T follicular helper cell (primary cell): ENCODE measurements around the gene DIP2C.
"Not testable (repeated sequence)": the region's sequence is repeated elsewhere in the genome, so short reads cannot be mapped to it uniquely, and the experiment has no call there.

Experiments used
- DNase-seq: peaks from one replicate; pipeline ENCODE4 v3.0.0-alpha.2; 2020; ENCODE audit warnings: low read depth

Gene DIP2C

DNA sequence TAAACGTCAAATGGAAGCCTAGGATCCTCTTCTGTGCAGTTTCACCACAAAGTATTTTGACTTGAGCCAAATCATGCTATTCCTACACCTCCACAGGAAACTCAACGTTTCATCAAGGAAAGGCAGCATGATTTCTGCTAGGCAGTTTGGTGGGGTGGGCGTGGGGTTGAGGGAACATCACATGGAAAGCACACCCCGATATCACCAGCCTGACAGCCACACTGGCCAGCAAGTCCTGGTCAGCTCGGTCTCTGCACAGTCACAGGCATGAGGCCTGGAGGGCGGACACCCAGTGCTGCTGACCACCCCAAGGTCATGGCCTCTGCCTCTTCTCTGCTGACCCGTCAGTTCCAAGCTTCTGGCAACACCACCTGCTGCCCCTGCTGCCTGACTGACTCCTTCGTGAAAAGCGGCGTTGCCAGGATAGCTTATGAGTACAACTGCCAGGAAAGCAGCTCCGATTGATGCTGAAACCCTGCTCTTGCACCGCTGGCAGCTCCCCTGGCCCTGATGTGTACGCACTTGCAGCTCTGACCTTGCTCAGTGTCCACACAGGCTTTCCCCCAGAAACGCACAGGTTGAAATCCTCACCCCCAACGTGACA, 171.5 kb downstream of the DIP2C start:
- no peak for DNase-seq

DNA sequence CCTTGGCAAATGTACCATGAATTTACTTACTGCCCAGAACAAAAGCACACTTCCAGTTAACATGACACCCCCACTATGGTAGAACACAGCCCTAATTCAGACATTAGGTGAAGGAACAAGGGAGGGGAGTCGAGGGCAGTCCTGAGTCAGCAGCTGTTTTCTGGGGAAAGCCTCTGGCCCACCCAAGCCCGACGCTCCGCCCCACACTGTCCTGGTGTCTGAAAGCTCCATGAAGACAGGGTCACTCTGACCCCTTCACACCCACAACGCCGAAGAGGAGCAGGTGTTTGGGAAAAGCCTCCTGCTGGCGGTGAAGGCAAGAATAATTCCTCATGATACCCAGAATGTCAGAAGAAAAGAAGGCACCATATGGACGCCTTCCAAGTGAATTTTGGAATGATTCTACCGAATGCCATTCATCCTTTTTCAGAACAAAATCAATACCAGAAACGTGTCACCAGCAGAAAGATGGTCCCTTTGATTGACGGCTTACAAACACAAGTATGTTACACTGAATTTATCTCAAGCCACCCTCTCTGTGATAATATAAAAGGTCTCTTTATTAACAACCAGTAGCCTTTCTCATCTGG, 172.1 kb downstream of the DIP2C start:
- no peak for DNase-seq

DNA sequence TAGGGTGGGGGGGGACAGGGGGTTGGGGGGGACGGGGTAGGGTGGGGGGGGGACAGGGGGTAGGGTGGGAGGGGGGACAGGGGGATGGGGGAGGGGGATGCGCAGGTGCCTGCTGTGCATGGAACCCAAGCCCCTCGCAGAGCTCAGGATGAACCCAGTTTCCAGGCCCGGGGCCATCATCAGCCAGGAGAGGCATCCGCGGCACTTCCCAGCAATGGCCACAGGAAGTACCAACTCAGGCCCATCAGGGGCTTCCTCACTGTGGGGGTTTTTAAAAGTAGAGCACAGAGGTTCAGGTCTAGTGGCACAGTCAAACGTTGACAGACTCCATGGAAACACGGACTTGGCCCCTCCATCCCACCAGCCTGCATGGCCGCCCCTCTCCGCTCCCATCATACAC, 172.7 kb downstream of the DIP2C start:
- DNase-seq, result no peak

DNA sequence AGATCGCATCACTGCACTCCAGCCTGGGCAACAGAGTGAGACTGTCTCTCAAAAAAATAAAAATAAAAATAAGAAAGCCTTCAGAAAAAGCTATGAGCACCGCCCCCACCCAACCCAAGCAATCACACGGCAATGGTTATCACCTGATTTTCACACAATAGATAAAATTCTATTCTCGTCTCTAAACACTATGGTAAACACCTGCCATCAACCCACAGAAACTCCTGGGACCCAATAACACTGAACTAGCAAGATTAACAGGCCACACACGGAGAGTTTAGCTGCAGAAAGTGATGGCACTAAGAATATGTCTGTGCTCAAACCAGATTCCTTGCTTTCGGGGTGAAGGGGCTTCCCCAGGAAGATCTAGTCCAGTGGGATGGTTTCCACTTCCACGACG, 173.8 kb downstream of the DIP2C start:
- no peak for DNase-seq

DNA sequence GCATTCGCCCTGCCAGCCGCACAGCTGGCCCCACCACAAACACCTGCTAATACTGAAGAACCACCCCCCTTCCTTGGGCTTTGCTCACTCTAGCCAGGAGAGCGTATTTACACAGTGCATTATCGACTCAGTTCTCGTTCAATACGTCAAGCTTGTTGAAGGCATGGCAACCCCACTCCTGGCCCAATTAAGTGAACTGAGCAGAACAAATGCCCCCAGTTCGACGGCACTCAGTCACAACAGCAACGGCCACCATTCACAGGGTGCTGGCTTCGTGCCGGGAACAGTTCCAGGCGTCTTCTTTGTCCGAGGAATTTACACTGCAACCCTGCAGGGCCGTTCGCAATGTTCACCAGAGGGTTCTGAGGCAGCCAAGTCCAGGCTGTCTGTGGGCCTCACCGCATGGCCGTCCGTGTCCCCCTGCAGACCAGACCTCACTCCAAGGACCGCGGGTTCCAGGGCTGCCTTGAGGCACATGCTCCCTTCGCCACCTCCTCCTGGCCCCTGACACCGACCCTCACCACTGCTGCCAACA, 175.3 kb downstream of the DIP2C start:
- no peak for DNase-seq

DNA sequence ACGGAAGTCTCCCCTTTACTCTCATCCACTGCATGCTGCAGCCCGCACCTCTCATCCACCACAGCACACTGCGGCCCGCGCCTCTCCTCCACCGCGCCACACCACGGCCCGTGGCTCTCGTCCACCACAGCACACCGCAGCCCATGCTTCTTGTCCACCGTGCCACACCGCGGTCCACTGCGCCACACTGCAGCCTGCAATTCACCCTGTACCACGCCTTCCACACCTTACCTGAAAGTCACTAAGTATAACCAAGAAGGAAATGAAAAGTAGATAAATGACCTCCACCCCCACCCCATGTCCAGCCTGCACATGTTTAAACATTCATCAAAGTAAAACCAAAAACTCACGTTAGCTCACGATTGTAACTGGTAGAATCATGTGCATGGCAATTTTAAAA, 176.1 kb downstream of the DIP2C start:
- DNase-seq, result no peak

DNA sequence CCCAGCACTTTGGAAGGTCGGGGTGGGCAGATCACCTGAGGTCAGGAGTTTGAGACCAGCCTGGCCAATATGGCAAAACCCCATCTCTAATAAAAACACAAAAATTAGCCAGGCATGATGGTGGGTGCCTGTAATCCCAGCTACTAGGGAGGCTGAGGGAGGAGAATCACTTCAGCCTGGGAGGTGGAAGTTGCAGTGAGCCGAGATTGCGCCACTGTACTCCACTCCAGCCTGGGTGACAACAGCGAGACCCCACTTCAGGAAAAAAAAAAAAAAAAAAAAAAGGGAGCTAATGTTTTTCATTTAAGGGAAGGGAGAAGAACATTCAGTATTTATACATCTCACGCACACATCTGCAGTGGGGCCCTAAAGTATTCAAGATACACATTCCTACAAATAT, 176.8 kb downstream of the DIP2C start:
- not testable (repeated sequence) for DNase-seq

DNA sequence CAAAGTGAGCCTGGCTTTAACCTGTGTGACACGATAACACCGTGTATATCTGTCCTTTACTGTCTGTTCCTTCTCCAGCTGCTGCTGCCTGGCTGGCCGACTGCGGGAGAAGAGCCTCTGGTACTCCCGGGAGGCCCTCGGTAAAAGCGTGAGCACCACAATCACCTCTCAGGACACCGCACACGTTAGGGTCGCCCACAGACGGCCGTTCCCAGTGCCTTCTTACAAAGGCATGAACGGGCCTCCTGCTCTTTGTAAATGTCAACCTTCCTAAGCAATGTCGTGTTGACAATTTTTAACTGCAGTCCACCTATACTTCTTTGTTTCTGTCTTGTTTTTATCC, 177.6 kb downstream of the DIP2C start:
- no peak for DNase-seq

DNA sequence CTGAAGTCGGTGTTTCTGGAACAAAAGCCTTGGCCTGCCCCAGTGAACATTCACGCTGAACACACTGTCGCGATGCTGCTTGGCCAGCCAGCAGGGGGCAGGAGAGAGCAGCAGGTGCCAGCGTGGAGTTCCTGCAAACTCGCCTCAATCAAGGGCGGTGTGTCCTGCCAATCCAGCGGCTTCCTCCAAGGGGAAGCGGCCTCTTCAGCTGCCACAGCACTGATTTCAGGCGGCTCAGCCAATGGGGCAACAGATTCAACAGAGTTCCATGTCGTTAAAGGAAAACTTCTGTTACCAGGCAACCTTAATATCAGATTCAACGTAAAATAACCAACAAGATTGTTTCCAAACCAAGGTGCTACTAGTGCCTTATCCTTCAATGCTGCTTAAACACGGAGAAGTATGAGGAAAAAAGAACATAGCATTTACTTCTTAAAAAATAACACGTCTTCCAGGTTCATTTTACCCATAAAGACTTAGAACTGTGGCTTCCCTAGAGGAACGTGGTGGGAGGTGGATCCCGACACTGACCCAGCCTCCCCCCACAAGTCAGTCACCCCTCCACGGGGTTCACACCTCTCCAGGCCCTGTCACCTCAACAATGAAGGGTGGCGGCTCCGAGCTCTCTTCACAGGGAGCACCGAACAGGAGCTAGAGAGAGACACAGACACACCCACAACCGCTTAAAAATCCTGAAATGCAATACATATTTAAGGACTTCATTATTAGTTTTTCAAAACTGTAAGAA, 178.2 kb downstream of the DIP2C start:
- DNase-seq, result peak; percentile 60

DNA sequence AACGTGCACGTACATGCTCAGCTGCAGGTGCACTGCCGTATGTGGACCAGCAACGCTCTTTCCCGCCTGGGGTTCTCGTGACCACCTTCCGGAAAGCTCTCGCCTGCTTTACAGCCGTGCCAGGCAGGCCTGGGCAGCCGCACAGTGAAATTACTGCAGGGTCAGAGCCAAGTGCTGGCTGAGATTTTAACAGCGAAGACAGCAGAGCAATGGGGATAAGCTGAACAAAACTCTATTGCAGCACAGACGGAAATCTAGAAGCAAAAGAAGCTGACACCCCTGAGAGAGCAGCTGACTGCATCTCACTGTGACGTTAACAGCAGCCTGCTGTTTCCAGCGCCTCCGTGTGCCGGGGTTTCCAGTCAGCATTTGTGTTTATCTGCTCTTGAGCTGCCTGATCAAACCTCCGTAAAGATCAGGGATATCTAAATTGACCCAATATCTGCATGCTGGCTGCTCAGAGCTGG, 179.0 kb downstream of the DIP2C start:
- DNase-seq, result no peak

DNA sequence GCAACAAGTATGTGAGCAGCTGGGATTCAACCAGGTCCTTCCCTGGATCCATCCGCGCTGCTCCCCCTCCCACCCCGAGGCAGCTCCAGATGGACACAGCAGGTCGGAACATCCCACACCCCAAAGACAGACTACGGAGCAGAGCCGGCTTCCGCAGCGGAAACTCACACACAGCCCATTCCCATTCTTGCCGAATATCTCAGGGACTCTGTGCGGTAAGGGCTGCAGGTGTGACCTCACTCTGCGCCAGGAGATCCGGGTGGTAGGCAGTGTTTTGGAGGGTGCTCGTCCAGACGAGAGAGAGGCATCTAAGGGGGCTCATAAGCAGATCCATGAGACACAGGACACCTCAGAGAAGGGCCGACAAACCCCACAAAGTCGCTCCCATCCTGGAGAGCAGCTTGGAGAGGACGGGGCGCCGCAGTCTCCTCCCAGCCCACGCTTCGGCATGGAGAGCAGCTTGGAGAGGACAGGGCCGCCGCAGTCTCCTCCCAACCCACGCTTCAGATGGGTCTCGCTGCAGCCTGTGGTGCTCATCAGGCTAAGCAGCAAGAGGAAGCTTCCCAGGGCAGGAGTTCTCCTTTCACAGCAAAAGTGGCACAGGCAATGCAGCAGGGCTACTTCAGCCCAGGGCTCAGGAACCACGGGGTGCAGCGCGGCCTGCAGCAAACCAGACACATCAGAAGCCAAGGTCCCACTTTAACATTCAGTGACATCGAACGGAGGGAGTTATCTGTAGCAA, 179.9 kb downstream of the DIP2C start:
- DNase-seq, result no peak

DNA sequence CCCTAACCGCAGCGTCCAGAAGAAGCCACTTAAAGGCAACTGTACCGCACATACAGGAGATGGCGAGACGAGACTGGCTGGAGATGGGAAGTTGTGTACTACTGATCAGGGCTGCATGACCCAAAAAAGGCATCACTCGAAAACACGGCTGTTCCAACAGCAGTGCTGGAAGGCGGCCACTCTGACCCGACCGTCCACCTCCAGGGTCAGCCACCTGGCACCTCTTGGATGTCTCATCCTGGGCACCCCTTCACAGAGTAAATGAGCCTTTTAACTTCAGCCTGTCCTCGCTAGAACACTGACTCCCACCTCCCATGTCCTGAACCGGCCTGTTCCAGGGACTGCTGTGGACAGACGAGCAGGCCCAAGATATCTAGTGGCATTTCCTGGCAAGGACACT, 180.7 kb downstream of the DIP2C start:
- DNase-seq, result no peak

DNA sequence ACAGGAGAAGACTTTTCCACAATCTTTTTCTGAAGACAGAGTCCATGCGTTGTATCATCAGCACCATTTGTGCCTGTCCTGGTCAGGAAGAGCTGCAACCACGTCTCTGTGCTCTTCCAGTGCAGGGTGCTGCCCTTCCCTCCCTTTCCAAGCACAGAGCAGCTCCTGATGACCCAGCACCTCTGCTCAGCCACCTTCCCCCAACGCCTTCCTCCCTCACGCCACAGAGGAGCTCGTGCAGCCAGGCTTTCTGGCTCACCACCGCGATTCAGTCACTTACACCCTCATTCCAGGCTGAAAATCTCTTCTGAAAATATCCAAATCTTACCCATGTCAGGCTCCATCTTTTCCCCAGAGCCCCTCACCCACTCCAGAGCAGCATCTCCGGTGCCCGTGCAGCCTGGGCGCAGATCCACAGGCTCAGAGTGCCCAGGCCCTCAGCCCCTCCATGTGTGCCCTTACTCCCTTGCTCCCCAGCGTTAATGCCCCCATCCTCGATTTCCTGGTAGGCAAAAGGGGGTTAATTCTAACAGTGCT, 181.5 kb downstream of the DIP2C start:
- no peak for DNase-seq

DNA sequence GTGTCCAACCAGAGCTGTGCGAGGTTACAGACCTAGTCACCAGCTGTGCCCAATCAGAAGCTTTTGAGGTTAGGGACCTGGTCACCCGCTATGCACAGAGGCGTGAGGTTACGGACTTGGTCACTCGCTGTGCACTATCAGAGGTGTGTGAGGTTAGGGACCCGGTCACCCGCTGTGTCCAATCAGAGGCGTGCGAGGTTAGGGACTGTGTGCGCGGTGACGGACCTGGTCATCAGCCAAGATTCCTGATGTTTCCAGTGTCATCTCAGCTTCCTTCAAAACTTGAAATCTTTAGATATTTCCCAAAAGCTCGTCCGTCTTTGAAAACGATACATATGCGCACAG, 182.1 kb downstream of the DIP2C start:
- no peak for DNase-seq

DNA sequence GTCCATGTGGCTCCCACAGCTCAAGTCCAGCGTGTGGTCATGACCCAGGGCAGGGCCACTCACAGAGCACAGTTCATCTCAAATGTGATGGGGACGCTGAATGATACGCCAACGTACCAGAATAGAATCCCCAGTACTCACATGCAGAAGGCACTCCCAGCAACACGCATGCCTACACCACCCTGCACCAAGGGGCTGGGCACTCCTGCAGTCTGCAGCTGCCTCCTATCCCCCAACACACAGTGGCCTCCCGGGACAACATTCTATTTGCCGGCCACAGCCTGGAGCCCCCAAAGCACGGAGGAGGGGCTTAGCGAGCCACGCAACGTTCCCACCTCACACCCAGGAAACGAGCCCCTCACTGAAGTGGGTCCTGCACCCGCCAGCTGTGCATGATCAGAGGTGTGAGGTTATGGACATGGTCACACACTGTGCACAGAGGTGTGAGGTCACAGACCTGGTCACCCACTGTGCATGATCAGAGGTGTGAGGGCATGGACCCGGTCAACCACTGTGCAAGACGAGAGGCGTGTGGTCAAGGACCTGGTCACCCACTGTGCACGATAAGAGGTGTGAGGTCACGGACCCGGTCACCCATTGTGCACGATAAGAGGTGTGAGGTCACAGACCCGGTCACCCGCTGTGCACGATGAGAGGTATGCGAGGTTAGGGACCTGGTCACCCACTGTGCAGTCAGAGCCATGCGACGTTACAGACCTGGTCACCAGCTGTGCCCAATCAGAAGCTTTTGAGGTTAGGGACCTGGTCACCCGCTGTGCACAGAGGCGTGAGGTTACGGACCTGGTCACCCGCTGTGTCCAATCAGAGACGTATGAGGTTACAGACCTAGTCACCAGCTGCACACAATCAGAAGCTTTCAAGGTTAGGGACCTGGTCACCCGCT, 182.8 kb downstream of the DIP2C start:
- no peak for DNase-seq

DNA sequence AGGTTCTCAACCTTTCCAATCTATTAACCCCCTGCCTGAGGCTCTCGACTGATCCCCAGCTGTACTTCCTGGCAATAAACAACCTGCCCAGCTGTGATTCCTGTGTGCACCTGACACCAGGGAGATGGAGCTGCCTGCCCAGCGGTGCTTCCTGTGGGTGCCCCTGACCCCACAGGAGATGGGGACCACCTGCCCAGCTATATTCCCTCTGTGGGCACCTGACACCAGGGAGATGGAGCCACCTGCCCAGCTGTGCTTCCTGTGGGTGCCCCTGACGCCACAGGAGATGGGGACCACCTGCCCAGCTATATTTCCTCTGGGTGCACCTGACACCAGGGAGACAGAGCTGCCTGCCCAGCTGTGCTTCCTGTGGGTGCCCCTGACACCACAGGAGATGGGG, 184.0 kb downstream of the DIP2C start:
- no peak for DNase-seq

DNA sequence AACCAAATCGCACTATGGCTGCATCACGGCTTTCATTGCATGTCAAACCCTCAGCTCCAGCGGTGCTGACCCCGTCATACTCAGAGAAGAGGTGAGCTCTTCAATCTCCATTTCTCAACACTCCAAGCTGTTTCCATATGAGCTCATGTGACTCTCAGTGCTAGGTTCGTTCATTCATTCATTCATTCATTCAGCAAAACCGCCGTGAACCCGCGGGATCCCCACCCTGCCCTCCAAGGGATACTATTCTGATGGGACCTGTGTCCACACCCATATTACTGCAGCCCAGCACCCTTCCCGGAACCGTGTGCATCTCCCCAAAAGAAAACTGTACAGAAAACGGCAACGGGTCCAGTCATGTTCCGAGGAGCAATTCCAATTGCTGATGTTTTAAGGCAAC, 184.7 kb downstream of the DIP2C start:
- DNase-seq, result no peak

DNA sequence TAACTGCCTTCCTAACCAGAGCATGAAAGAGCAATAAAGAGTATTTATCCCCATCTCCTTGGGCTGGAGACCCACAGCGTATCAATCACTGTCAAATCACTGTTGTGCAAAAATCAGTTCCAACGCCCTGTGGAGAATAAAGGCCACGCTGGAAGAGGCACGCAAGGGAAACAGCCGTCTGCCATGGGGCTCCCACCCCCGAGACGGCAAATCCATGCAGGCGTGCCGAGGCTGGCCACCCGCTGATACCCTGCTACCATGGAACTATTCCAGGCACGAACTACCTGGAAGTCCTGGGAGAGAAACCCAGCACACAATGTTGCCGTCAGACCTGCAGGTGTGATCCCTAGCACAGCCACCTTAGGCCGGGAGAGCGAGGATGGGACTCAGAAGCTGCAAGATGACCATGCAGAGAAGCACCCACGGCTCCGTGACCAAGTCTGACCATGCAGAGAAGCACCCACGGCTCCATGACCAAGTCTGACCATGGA, 185.3 kb downstream of the DIP2C start:
- DNase-seq, result no peak

DNA sequence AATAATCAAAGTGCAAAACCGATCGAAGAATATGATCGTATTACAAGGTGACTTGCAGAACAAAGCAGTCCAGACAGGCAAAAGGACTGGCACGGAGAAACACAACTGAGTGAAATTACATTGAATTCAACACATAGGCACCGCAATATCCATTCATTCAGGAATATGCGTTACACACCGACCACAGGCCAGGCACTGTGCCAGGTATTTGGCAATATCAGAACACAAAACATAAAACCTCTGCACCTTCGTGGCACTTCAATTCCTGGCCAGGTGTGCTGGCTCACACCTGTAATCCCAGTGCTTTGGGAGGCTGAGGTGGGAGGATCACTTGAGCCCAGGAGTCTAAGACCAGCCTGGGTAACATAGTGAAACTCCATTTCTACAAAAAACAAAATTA, 187.9 kb downstream of the DIP2C start:
- DNase-seq, result no peak

DNA sequence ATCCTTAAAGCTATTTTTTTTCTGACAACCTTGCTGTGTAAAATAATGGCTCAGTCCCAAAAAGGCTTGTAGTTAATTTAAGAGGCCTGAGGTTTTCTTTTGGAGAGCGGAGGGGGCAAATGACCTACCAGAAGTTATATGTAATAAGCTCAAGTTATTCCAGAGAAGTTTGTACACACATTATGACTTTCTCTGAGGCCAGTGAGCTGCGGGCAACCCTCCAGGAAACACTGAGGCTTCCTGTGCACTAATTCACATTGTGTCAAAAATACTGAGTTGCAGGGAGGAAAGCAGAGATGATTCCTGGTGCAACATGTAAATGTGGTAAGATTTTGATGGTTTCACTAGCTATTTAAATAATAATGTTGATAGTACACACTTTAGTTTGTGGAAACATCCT, 188.6 kb downstream of the DIP2C start:
- no peak for DNase-seq

DNA sequence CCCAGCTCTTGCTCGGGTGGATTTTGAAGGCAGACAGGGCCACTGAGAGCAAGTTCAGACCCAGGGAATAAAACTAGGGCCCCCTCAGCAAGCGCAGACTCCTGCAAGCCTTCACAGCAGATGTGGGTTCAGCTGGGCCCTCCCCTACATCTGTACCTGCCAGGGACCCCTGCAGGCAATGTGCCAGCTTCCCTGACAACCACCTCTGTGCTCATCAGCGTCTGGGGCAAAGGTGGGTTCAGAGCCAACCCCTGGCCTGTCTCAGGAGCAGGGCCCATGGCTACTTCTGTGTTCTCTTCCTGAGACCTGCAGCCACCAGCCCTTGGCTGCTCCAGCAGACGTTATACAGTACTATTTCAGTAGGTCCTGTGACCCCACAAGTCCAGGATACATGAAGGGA, 189.5 kb downstream of the DIP2C start:
- DNase-seq, result no peak
